GM18519 (cell line): ENCODE measurements around the gene RPS6KA2.

ENCODE experiments used
- ATAC-seq: cut with Tn5 transposase; IDR thresholded peaks from one replicate; pipeline ENCODE4 v1.9.1; 2021; ENCODE audit warnings: mild to moderate bottlenecking, moderate library complexity; ENCODE audit not compliant: unreplicated experiment, low FRiP score

Gene RPS6KA2

GRCh38 chr6:166560222-166560621 lies 66.8 kb downstream of the RPS6KA2 start:
- ATAC-seq = no peak

- no peak for ATAC-seq
Measured at GRCh38 chr6:166559662-166560061, 67.4 kb downstream of the RPS6KA2 start.

- ATAC-seq = no peak
Measured at GRCh38 chr6:166559211-166559610, 67.8 kb downstream of the RPS6KA2 start.

- ATAC-seq = no peak
Measured at GRCh38 chr6:166558156-166559005, 68.7 kb downstream of the RPS6KA2 start.

- no peak for ATAC-seq
Measured at GRCh38 chr6:166556863-166557322, 70.2 kb downstream of the RPS6KA2 start.

- ATAC-seq = no peak
Measured at GRCh38 chr6:166556336-166556735, 70.7 kb downstream of the RPS6KA2 start.

- no peak for ATAC-seq
Measured at GRCh38 chr6:166555086-166555485, 72.0 kb downstream of the RPS6KA2 start.

- ATAC-seq = no peak
Measured at GRCh38 chr6:166554316-166554715, 72.7 kb downstream of the RPS6KA2 start.

GRCh38 chr6:166553563-166554271 lies 73.3 kb downstream of the RPS6KA2 start:
- ATAC-seq = no peak

GRCh38 chr6:166552600-166552999 lies 74.5 kb downstream of the RPS6KA2 start:
- ATAC-seq = no peak

- no peak for ATAC-seq
Measured at GRCh38 chr6:166551754-166552495, 75.1 kb downstream of the RPS6KA2 start.

- ATAC-seq = no peak
Measured at GRCh38 chr6:166546653-166547052, 80.4 kb downstream of the RPS6KA2 start.

GRCh38 chr6:166545156-166546034 lies 81.7 kb downstream of the RPS6KA2 start:
- ATAC-seq = no peak

GRCh38 chr6:166544296-166544605 lies 82.8 kb downstream of the RPS6KA2 start:
- no peak for ATAC-seq

GRCh38 chr6:166543603-166544295 lies 83.3 kb downstream of the RPS6KA2 start:
- no peak for ATAC-seq

- no peak for ATAC-seq
Measured at GRCh38 chr6:166542580-166542912, 84.5 kb downstream of the RPS6KA2 start.

GRCh38 chr6:166541876-166542579 lies 85.0 kb downstream of the RPS6KA2 start:
- ATAC-seq = no peak

GRCh38 chr6:166541366-166541765 lies 85.7 kb downstream of the RPS6KA2 start:
- ATAC-seq = no peak
